HEK293 (cell line): ENCODE measurements around the gene UQCC2.

Experiments used
- CTCF ChIA-PET: fragments of 350-600 bp; formaldehyde crosslinking; extraction: SDS; loops from one replicate; lab custom pipeline; 2021; ENCODE audit warnings: antibody characterized with exemption; lab: Yijun Ruan, JAX
- POLR2A ChIA-PET: fragments of 300-600 bp; formaldehyde crosslinking; extraction: SDS; loops from one replicate; lab custom pipeline; 2020; ENCODE audit warnings: antibody characterized with exemption, inconsistent platforms; lab: Yijun Ruan, JAX
- H3K27ac ChIP-seq: fragments of 200-500 bp; sonication (Bioruptor generic); 2 replicates; pipeline ENCODE4 v1.5.1; 2014; ENCODE audit warnings: low read depth, low read length, control low read depth, inconsistent platforms; ENCODE audit errors: extremely low read depth
- H3K36me3 ChIP-seq, 2 experiments: fragments of 200-500 bp in 1 of 2; sonication (Bioruptor generic) in 1 of 2; 1 replicate in 1 of 2; 2 replicates in 1 of 2; pipeline ENCODE4 v1.5.1; 2014 to 2017; ENCODE audit warnings: inconsistent platforms in 2 of 2, low read length in 2 of 2; ENCODE audit not compliant: control insufficient read depth in 2 of 2, insufficient read depth in 1 of 2
- H3K4me1 ChIP-seq: fragments of 200-500 bp; sonication (Bioruptor generic); 2 replicates; pipeline ENCODE4 v1.5.1; 2014; ENCODE audit warnings: mild to moderate bottlenecking, low read length, inconsistent platforms; ENCODE audit not compliant: control insufficient read depth, insufficient read depth
- H3K4me3 ChIP-seq: 2 replicates; pipeline ENCODE4 v1.5.1; 2011; ENCODE audit warnings: low read depth, mild to moderate bottlenecking, control low read depth, low read length, moderate library complexity
- H3K9me3 ChIP-seq: fragments of 200-500 bp; sonication (Bioruptor generic); 2 replicates; pipeline ENCODE4 v1.5.1; 2014; ENCODE audit warnings: low read depth, low read length, inconsistent platforms; ENCODE audit not compliant: control insufficient read depth, insufficient read depth
- CTCF ChIP-seq: fragments of 450-650 bp; formaldehyde crosslinking; IDR thresholded peaks from 2 replicates; pipeline ENCODE4 v1.5.1; 2016; ENCODE audit warnings: missing biosample characterization, missing genetic modification characterization
- GLIS1 ChIP-seq: fragments of 450-650 bp; formaldehyde crosslinking; IDR thresholded peaks from 2 replicates; pipeline ENCODE4 v1.5.1; 2016; ENCODE audit warnings: missing biosample characterization, missing genetic modification characterization
- KLF8 ChIP-seq: fragments of 450-650 bp; formaldehyde crosslinking; IDR thresholded peaks from 2 replicates; pipeline ENCODE4 v1.5.1; 2016; ENCODE audit warnings: missing biosample characterization, missing genetic modification characterization
- MYNN ChIP-seq: fragments of 450-650 bp; formaldehyde crosslinking; IDR thresholded peaks from 2 replicates; pipeline ENCODE4 v1.5.1; 2016; ENCODE audit warnings: missing biosample characterization, missing genetic modification characterization, borderline replicate concordance
- SETDB1 ChIP-seq: IDR thresholded peaks from one replicate; pipeline ENCODE4 v1.6.1; 2017; ENCODE audit warnings: mild to moderate bottlenecking, low read length, moderate library complexity, mixed read lengths; ENCODE audit not compliant: insufficient read length
- ZBTB20 ChIP-seq: fragments of 450-650 bp; formaldehyde crosslinking; IDR thresholded peaks from 2 replicates; pipeline ENCODE4 v1.5.1; 2016; ENCODE audit warnings: missing biosample characterization, missing genetic modification characterization
- ZIC2 ChIP-seq: fragments of 450-650 bp; formaldehyde crosslinking; IDR thresholded peaks from 2 replicates; pipeline ENCODE4 v1.5.1; 2016; ENCODE audit warnings: missing biosample characterization, missing genetic modification characterization
- ZNF140 ChIP-seq: fragments of 450-650 bp; formaldehyde crosslinking; IDR thresholded peaks from 2 replicates; pipeline ENCODE4 v1.5.1; 2016; ENCODE audit warnings: missing biosample characterization, missing genetic modification characterization
- ZNF211 ChIP-seq: fragments of 450-650 bp; formaldehyde crosslinking; IDR thresholded peaks from 2 replicates; pipeline ENCODE4 v1.5.1; 2016; ENCODE audit warnings: low read depth, missing biosample characterization, missing genetic modification characterization
- ZNF274 ChIP-seq, 2 experiments: fragments of 200-500 bp in 1 of 2; fragments of 450-650 bp in 1 of 2; sonication (Bioruptor generic) in 1 of 2; formaldehyde crosslinking in 1 of 2; IDR thresholded peaks; 2 replicates each; pipeline versions ENCODE4 v1.5.1 to v1.6.1; 2014 to 2016; ENCODE audit warnings: borderline replicate concordance in 1 of 2, inconsistent platforms in 1 of 2, low read length in 1 of 2, missing biosample characterization in 1 of 2, missing genetic modification characterization in 1 of 2
- ZNF292 ChIP-seq: fragments of 450-650 bp; formaldehyde crosslinking; IDR thresholded peaks from 2 replicates; pipeline ENCODE4 v1.5.1; 2016; ENCODE audit warnings: low read depth, missing biosample characterization, missing genetic modification characterization, borderline replicate concordance
- ZNF324 ChIP-seq: fragments of 450-650 bp; formaldehyde crosslinking; IDR thresholded peaks from 2 replicates; pipeline ENCODE4 v1.5.1; 2016; ENCODE audit warnings: missing biosample characterization, missing genetic modification characterization
- ZNF350 ChIP-seq: fragments of 450-650 bp; formaldehyde crosslinking; IDR thresholded peaks from 2 replicates; pipeline ENCODE4 v1.5.0; 2017; ENCODE audit warnings: missing biosample characterization, mild to moderate bottlenecking, missing genetic modification characterization
- ZNF510 ChIP-seq: fragments of 450-650 bp; formaldehyde crosslinking; IDR thresholded peaks from 2 replicates; pipeline ENCODE4 v1.5.1; 2018; ENCODE audit warnings: mild to moderate bottlenecking, missing genetic modification characterization, missing biosample characterization; ENCODE audit not compliant: insufficient replicate concordance
- ZNF560 ChIP-seq: fragments of 450-650 bp; formaldehyde crosslinking; IDR thresholded peaks from 2 replicates; pipeline ENCODE4 v1.5.1; 2017; ENCODE audit warnings: missing biosample characterization, missing genetic modification characterization, borderline replicate concordance
- ZNF654 ChIP-seq: fragments of 450-650 bp; formaldehyde crosslinking; IDR thresholded peaks from 2 replicates; pipeline ENCODE4 v1.5.1; 2016; ENCODE audit warnings: low read depth, missing biosample characterization, missing genetic modification characterization
- TF ChIP-seq, protein P1 (sequence below): fragments of 450-650 bp; formaldehyde crosslinking; IDR thresholded peaks from 2 replicates; pipeline ENCODE4 v1.5.1; 2016; ENCODE audit warnings: missing biosample characterization, missing genetic modification characterization
- TF ChIP-seq, protein P2 (sequence below): fragments of 450-650 bp; IDR thresholded peaks from 2 replicates; pipeline ENCODE4 v1.5.1; 2018; ENCODE audit warnings: missing biosample characterization, missing genetic modification characterization

UQCC2 gene

GRCh38 chr6:33725891-33726673 lies 14.6 kb upstream of the UQCC2 start:
- Histone ChIP-seq H3K36me3 (no peaks in the 10 kb centered on the region), H3K4me1 (no peaks in the 10 kb centered on the region), H3K27ac (no peak overlapping the region), H3K9me3 (no peaks in the 10 kb centered on the region), H3K4me3 (no peak overlapping the region)
- ChIA-PET CTCF (interaction anchor here (0.6 to 1.4 kb wide), 4 partner anchors 15 to 307 kb away, joined by 3 to 4 read pairs (median 4); partner anchors contain the start of gene UQCC2), POLR2A (interaction anchor here (1.0 kb wide), 1 partner anchor 14 kb away, joined by 3 read pairs; the partner anchor contains the start of gene UQCC2)
- TF ChIP-seq ZNF324 (tag by site-specific recombination) (no peak), CTCF (no peak), ZNF654 (tag by site-specific recombination) (no peak), GLIS1 (tag by site-specific recombination) (peak; percentile 73), ZIC2 (tag by site-specific recombination) (0 out of 2 replicates have a peak, but pooled peaks have one; percentile 20)

DNA sequence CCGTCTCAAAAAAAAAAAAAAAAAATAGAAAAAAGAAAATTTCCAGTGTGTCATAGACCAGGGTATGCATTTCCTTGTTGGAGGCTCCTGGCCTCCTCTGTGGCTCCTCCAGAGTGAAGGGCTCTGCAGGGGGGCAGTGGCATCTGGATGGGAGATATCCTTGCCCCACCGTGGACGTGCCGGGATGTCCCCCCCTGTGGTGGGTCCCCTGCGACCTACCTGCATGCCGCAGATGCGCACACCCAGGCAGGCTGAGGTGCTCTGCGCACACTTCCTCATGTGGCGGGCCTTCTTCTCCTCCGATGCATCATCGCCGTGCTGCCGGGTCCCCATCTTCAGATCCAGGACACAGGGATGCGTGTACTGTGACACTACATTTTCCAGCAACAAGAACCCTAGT lies 13.7 kb upstream of the UQCC2 start:
- Histone ChIP-seq H3K4me3 (no peak overlapping the region), H3K9me3 (no peaks in the 10 kb centered on the region), H3K36me3 (no peaks in the 10 kb centered on the region), H3K4me1 (no peaks in the 10 kb centered on the region), H3K27ac (no peak overlapping the region)
- CTCF ChIA-PET = interaction anchor here (0.7 to 1.1 kb wide), 3 partner anchors 25 to 308 kb away, joined by 3 to 8 read pairs (median 4); no protein-coding TSS in a partner anchor
- peak; percentile 64 for TF ChIP-seq GLIS1 (tag by site-specific recombination)
- TF ChIP-seq, protein P1, sequence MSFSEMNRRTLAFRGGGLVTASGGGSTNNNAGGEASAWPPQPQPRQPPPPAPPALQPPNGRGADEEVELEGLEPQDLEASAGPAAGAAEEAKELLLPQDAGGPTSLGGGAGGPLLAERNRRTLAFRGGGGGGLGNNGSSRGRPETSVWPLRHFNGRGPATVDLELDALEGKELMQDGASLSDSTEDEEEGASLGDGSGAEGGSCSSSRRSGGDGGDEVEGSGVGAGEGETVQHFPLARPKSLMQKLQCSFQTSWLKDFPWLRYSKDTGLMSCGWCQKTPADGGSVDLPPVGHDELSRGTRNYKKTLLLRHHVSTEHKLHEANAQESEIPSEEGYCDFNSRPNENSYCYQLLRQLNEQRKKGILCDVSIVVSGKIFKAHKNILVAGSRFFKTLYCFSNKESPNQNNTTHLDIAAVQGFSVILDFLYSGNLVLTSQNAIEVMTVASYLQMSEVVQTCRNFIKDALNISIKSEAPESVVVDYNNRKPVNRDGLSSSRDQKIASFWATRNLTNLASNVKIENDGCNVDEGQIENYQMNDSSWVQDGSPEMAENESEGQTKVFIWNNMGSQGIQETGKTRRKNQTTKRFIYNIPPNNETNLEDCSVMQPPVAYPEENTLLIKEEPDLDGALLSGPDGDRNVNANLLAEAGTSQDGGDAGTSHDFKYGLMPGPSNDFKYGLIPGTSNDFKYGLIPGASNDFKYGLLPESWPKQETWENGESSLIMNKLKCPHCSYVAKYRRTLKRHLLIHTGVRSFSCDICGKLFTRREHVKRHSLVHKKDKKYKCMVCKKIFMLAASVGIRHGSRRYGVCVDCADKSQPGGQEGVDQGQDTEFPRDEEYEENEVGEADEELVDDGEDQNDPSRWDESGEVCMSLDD (tag by site-specific recombination) = no peak
- POLR2A ChIA-PET = interaction anchor here (1.0 kb wide), 1 partner anchor 14 kb away, joined by 3 read pairs; the partner anchor contains the start of gene UQCC2

DNA sequence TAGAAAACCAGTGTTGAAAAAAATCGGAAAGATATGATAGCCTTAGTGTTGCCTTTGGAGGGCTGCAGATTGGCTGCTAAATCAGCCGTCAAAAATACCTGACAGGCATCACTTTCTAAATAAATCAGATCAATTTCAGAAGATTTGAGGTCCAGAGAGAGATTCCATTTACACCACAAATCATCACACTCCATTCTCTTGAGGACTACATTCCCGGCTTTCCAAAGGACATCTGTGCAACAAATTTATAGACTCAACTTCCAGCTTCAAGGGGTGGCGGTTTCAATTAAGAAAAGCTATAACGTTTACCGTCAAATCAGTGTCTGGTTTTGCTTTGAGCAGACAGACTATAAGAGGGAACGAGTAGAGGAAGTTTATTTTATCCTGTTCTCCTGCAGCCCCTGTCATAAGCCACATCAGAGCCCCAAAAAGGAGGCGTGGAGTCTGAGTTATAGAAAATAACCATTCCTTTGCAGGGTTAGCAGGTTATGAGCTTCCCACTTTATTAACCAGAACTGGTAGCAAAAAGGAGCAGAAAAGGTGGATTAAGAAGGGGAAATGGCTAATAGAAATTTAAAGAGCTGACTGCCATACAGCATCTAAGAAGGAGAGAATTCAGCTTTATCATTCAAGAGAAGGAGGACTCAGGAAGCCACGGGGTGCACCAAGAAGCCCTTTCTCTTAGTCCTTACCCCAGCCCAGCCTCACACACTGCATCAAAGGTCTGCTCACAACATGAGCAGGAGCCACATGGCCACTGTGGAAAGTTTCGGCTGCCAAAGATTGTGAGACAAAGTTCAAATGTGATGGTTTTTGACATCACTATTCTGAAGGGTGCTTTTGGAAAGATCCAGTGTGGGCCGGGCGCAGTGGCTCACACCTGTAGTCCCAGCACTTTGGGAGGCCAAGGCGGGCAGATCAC lies 12.9 kb upstream of the UQCC2 start:
- ChIA-PET POLR2A (no interaction called here), CTCF (interaction anchor here (0.6 to 3.6 kb wide), 7 partner anchors 13 to 432 kb away, joined by 3 to 18 read pairs (median 3); partner anchors contain the start of gene UQCC2)
- no peaks in the 10 kb centered on the region for H3K4me1 ChIP-seq
- no peak overlapping the region for H3K4me3 ChIP-seq
- no peak overlapping the region for H3K27ac ChIP-seq
- TF ChIP-seq ZNF560 (no peak), ZNF654 (tag by site-specific recombination) (no peak), ZNF510 (tag by site-specific recombination) (no peak), ZNF274 (IDR thresholded peaks at IDR 0.05; ENCODE audit: low read length) (no peak), ZNF274 (tag by site-specific recombination; IDR thresholded peaks at IDR 0.05; ENCODE audit: borderline replicate concordance) (no peak), MYNN (tag by site-specific recombination) (no peak), ZNF211 (tag by site-specific recombination) (no peak), ZNF292 (tag by site-specific recombination) (no peak), ZNF140 (tag by site-specific recombination) (no peak), KLF8 (tag by site-specific recombination) (no peak), ZNF350 (no peak), ZBTB20 (tag by site-specific recombination) (no peak), SETDB1 (no peak)
- TF ChIP-seq, protein P2, sequence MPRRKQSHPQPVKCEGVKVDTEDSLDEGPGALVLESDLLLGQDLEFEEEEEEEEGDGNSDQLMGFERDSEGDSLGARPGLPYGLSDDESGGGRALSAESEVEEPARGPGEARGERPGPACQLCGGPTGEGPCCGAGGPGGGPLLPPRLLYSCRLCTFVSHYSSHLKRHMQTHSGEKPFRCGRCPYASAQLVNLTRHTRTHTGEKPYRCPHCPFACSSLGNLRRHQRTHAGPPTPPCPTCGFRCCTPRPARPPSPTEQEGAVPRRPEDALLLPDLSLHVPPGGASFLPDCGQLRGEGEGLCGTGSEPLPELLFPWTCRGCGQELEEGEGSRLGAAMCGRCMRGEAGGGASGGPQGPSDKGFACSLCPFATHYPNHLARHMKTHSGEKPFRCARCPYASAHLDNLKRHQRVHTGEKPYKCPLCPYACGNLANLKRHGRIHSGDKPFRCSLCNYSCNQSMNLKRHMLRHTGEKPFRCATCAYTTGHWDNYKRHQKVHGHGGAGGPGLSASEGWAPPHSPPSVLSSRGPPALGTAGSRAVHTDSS (tag by site-specific recombination) = no peak
- H3K9me3 ChIP-seq = no peaks in the 10 kb centered on the region
- no peaks in the 10 kb centered on the region for H3K36me3 ChIP-seq
